ENCODE data around the gene ZMYM2.

DNA sequence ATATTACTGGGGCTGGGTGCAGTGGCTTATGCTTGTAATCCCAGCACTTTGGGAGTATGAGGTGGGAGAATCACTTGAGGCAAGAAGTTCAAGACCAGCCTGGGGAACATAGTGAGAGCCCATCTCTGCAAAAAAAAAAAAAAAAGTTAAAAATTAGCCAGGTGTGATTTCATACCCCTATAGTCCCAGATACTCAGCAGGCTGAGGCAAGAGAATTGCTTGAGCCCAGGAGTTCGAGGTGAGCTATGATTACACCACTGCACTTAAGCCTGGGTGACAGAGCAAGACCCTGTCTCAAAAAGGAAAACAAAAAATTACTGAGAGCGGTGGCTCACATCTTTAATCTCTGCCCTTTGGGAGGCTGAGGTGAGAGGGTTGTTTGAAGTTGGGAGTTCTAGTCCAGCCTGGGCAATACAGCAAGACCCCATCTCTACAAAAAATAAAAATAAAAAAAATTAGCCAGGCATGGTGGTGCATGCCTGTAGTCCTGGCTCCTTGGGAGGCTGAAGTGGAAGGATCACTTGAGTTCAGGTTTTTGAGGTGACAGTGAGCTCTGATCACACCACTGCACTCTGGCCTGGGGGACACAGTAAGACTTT is 87.5 kb downstream of the ZMYM2 start:
- TF ChIP-seq, protein P1, sequence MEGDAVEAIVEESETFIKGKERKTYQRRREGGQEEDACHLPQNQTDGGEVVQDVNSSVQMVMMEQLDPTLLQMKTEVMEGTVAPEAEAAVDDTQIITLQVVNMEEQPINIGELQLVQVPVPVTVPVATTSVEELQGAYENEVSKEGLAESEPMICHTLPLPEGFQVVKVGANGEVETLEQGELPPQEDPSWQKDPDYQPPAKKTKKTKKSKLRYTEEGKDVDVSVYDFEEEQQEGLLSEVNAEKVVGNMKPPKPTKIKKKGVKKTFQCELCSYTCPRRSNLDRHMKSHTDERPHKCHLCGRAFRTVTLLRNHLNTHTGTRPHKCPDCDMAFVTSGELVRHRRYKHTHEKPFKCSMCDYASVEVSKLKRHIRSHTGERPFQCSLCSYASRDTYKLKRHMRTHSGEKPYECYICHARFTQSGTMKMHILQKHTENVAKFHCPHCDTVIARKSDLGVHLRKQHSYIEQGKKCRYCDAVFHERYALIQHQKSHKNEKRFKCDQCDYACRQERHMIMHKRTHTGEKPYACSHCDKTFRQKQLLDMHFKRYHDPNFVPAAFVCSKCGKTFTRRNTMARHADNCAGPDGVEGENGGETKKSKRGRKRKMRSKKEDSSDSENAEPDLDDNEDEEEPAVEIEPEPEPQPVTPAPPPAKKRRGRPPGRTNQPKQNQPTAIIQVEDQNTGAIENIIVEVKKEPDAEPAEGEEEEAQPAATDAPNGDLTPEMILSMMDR (conservative IDR thresholded peaks at IDR 0.05; ENCODE audit: low read length), result no peak
- no peak for TF ChIP-seq EZH2phosphoT487 (IDR thresholded peaks at IDR 0.05; ENCODE audit: borderline replicate concordance, low read depth, low read length)
